Measurements from ENCODE around the gene SOAT2. TPM values are rescaled to one million over a fixed set of nuclear protein-coding genes. Genes with fewer than 3 reads are reported as not detected.

The SOAT2 gene
- total RNA-seq, 4 donors from 2014 or later = 0.31 TPM; not detected in 3

- no peaks in the 10 kb centered on the region for H3K9me3 ChIP-seq
- TF ChIP-seq POLR2AphosphoS5 (IDR thresholded peaks at IDR 0.05) = peak; percentile 62
- TF ChIP-seq POLR2A (IDR thresholded peaks at IDR 0.05) = no peak
- TF ChIP-seq, protein P1, sequence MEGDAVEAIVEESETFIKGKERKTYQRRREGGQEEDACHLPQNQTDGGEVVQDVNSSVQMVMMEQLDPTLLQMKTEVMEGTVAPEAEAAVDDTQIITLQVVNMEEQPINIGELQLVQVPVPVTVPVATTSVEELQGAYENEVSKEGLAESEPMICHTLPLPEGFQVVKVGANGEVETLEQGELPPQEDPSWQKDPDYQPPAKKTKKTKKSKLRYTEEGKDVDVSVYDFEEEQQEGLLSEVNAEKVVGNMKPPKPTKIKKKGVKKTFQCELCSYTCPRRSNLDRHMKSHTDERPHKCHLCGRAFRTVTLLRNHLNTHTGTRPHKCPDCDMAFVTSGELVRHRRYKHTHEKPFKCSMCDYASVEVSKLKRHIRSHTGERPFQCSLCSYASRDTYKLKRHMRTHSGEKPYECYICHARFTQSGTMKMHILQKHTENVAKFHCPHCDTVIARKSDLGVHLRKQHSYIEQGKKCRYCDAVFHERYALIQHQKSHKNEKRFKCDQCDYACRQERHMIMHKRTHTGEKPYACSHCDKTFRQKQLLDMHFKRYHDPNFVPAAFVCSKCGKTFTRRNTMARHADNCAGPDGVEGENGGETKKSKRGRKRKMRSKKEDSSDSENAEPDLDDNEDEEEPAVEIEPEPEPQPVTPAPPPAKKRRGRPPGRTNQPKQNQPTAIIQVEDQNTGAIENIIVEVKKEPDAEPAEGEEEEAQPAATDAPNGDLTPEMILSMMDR (IDR thresholded peaks at IDR 0.05) = peak in 3 of 4 experiments; percentile 92 to 97 (median 97)
- TF ChIP-seq EP300 (IDR thresholded peaks at IDR 0.05) = no peak
- 2 to 35% methylated on average over 7 to 16 of the region's 24 CpGs for WGBS, 2 donors (ENCODE audit: low coverage in 1 of 2)
- peaks cover 0 to 93% of the 10 kb centered on the region in 2 donors for H3K36me3 ChIP-seq
- H3K4me1 ChIP-seq = peaks cover 5 to 100% (median 77%) of the 10 kb centered on the region in 3 donors
- no peaks in the 10 kb centered on the region for H3K27me3 ChIP-seq
- H3K27ac ChIP-seq = peak overlapping the region; percentile 5 to 95 (median 86)
- ATAC-seq = peak; percentile 60
- H3K4me3 ChIP-seq = peak overlapping the region in 1 of 2 donors; percentile 18
These were observed 37.0 kb upstream of the SOAT2 start for GRCh38 chr12:53065975-53066931.

GRCh38 chr12:53067074-53067992, 36.0 kb upstream of the SOAT2 start:
- no peaks in the 10 kb centered on the region for H3K9me3 ChIP-seq
- TF ChIP-seq POLR2A (IDR thresholded peaks at IDR 0.05) (no peak), POLR2AphosphoS5 (IDR thresholded peaks at IDR 0.05) (no peak)
- TF ChIP-seq, protein P1 (IDR thresholded peaks at IDR 0.05) = no peak
- ATAC-seq = no peak
- H3K27me3 ChIP-seq = no peaks in the 10 kb centered on the region
- 73 to 76% methylated on average over 6 of the region's 7 CpGs for WGBS, 2 donors (ENCODE audit: low coverage in 1 of 2)
- H3K27ac ChIP-seq = peak overlapping the region in 3 of 4 donors; percentile 85 to 95 (median 88)
- H3K4me1 ChIP-seq = peaks cover 10 to 100% (median 76%) of the 10 kb centered on the region in 3 donors
- H3K4me3 ChIP-seq = no peak overlapping the region
- H3K36me3 ChIP-seq = peaks cover 0 to 82% of the 10 kb centered on the region in 2 donors

- H3K4me1 ChIP-seq = peaks cover 18 to 100% (median 76%) of the 10 kb centered on the region in 3 donors
- H3K36me3 ChIP-seq = peaks cover 0 to 79% of the 10 kb centered on the region in 2 donors
- H3K27ac ChIP-seq = peak overlapping the region in 3 of 4 donors; percentile 85 to 95 (median 88)
- H3K4me3 ChIP-seq = no peak overlapping the region
- no peaks in the 10 kb centered on the region for H3K27me3 ChIP-seq
- no peak for ATAC-seq
- no peak for TF ChIP-seq POLR2AphosphoS5 (IDR thresholded peaks at IDR 0.05)
- TF ChIP-seq, protein P1 (IDR thresholded peaks at IDR 0.05) = no peak
- TF ChIP-seq POLR2A (IDR thresholded peaks at IDR 0.05) = no peak
- TF ChIP-seq EP300 (IDR thresholded peaks at IDR 0.05) = no peak
- no peaks in the 10 kb centered on the region for H3K9me3 ChIP-seq
- 100% methylated on average over 1 of the region's 13 CpGs; no CpG with 5 or more reads in 1 of the 2 donors for WGBS, 2 donors (ENCODE audit: low coverage in 1 of 2)
These were observed 35.1 kb upstream of the SOAT2 start for GRCh38 chr12:53067993-53068770.

GRCh38 chr12:53068811-53069585, 34.3 kb upstream of the SOAT2 start:
- no peak for ATAC-seq
- 54 to 60% methylated on average over 7 to 14 of the region's 15 CpGs for WGBS, 2 donors (ENCODE audit: low coverage in 1 of 2)
- TF ChIP-seq, protein P1 (IDR thresholded peaks at IDR 0.05) = no peak
- TF ChIP-seq POLR2AphosphoS5 (IDR thresholded peaks at IDR 0.05) (no peak), POLR2A (IDR thresholded peaks at IDR 0.05) (no peak), EP300 (IDR thresholded peaks at IDR 0.05) (no peak)
- H3K36me3 ChIP-seq = peaks cover 0 to 73% of the 10 kb centered on the region in 2 donors
- H3K27me3 ChIP-seq = no peaks in the 10 kb centered on the region
- peaks cover 20 to 100% (median 72%) of the 10 kb centered on the region in 3 donors for H3K4me1 ChIP-seq
- H3K9me3 ChIP-seq = no peaks in the 10 kb centered on the region
- H3K27ac ChIP-seq = peak overlapping the region in 3 of 4 donors; percentile 85 to 95 (median 88)
- H3K4me3 ChIP-seq = no peak overlapping the region

All from gastroesophageal sphincter (tissue), 4 donors.